WI38 (cell line): ENCODE results near the gene PAM.
A peak's percentile ranks its signal among the peaks of the same experiment; 100 is the strongest.

Source experiments
- H3K4me3 ChIP-seq: 2 replicates; pipeline ENCODE4 v1.5.1; 2011; ENCODE audit warnings: low read depth, mild to moderate bottlenecking, control low read depth, low read length
- CTCF ChIP-seq: IDR thresholded peaks from 2 replicates; pipeline ENCODE4 v1.5.1; 2012; ENCODE audit warnings: low read depth, mild to moderate bottlenecking, control low read depth, low read length

Gene PAM

GRCh38 chr5:102792705-102793104 is 37.6 kb downstream of the PAM start:
- no peak overlapping the region for H3K4me3 ChIP-seq
- peak; percentile 17; the same call in 1 of the 2 replicates for TF ChIP-seq CTCF

GRCh38 chr5:102794047-102794446 is 38.9 kb downstream of the PAM start:
- H3K4me3 ChIP-seq: no peak overlapping the region
- no peak for TF ChIP-seq CTCF

- no peak overlapping the region for H3K4me3 ChIP-seq
- TF ChIP-seq CTCF: no peak
Observed at GRCh38 chr5:102794677-102795331, 39.7 kb downstream of the PAM start.

- no peak overlapping the region for H3K4me3 ChIP-seq
- no peak for TF ChIP-seq CTCF
Observed at GRCh38 chr5:102795526-102795925, 40.4 kb downstream of the PAM start.

- no peak for TF ChIP-seq CTCF
- no peak overlapping the region for H3K4me3 ChIP-seq
Observed at GRCh38 chr5:102796009-102796408, 40.9 kb downstream of the PAM start.

- TF ChIP-seq CTCF: no peak
- H3K4me3 ChIP-seq: no peak overlapping the region
Observed at GRCh38 chr5:102796498-102796897, 41.4 kb downstream of the PAM start.

GRCh38 chr5:102797322-102797884 is 42.3 kb downstream of the PAM start:
- no peak for TF ChIP-seq CTCF
- H3K4me3 ChIP-seq: no peak overlapping the region
